Effector memory CD4-positive, alpha-beta T cell (primary cell): ENCODE data around the gene IFITM10.

ENCODE experiments used
- DNase-seq, 3 donors: peaks; one replicate each; pipeline ENCODE4 v3.0.0-alpha.2; 2020
- H3K27ac ChIP-seq: 2 replicates; pipeline ENCODE4 v1.7.0; 2013; ENCODE audit warnings: mild to moderate bottlenecking, low read length, moderate library complexity; ENCODE audit not compliant: insufficient read depth, poor library complexity, severe bottlenecking
- H3K27me3 ChIP-seq: replicated peaks from 2 replicates; pipeline ENCODE4 v1.7.0; 2013; ENCODE audit warnings: mild to moderate bottlenecking, low read length; ENCODE audit not compliant: insufficient read depth, control insufficient read depth, poor library complexity, severe bottlenecking
- H3K36me3 ChIP-seq: 2 replicates; pipeline ENCODE4 v1.7.0; 2013; ENCODE audit warnings: mild to moderate bottlenecking, low read length, moderate library complexity; ENCODE audit not compliant: control insufficient read depth, insufficient read depth
- H3K4me1 ChIP-seq: 2 replicates; pipeline ENCODE4 v1.7.0; 2013; ENCODE audit warnings: low read length, mild to moderate bottlenecking; ENCODE audit not compliant: control insufficient read depth, insufficient read depth, poor library complexity, severe bottlenecking
- H3K4me3 ChIP-seq: 2 replicates; pipeline ENCODE4 v1.7.0; 2013; ENCODE audit warnings: low read length, low read depth, mild to moderate bottlenecking; ENCODE audit not compliant: insufficient read depth, poor library complexity, severe bottlenecking
- H3K9me3 ChIP-seq: 2 replicates; pipeline ENCODE4 v1.7.0; 2013; ENCODE audit warnings: mild to moderate bottlenecking, low read length, moderate library complexity; ENCODE audit not compliant: control insufficient read depth

IFITM10 gene

DNA sequence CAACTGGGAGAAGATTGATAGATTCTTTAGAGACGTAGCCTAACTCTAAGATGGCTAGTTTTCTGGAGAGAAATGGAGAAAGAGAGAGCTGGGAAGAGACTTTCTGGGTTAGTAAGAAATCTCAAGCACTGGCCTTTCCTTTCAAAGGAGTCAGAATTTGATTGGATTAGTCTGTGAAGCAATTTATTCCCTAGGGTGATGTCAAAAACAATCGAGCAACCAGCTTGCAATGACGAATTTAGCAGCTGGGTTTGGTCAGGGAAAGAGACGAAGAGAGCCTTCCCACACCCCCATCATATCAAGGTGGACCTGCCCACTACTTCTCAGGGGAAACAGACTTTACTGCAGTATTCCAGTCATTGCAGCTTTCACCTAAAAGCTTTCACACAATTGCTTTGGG is 42.6 kb downstream of the IFITM10 start:
- no peak for DNase-seq
- peaks cover 6% of the 10 kb centered on the region for H3K4me1 ChIP-seq
- no peaks in the 10 kb centered on the region for H3K27me3 ChIP-seq
- no peaks in the 10 kb centered on the region for H3K9me3 ChIP-seq
- H3K36me3 ChIP-seq: no peaks in the 10 kb centered on the region
- no peak overlapping the region for H3K4me3 ChIP-seq
- H3K27ac ChIP-seq: no peak overlapping the region

DNA sequence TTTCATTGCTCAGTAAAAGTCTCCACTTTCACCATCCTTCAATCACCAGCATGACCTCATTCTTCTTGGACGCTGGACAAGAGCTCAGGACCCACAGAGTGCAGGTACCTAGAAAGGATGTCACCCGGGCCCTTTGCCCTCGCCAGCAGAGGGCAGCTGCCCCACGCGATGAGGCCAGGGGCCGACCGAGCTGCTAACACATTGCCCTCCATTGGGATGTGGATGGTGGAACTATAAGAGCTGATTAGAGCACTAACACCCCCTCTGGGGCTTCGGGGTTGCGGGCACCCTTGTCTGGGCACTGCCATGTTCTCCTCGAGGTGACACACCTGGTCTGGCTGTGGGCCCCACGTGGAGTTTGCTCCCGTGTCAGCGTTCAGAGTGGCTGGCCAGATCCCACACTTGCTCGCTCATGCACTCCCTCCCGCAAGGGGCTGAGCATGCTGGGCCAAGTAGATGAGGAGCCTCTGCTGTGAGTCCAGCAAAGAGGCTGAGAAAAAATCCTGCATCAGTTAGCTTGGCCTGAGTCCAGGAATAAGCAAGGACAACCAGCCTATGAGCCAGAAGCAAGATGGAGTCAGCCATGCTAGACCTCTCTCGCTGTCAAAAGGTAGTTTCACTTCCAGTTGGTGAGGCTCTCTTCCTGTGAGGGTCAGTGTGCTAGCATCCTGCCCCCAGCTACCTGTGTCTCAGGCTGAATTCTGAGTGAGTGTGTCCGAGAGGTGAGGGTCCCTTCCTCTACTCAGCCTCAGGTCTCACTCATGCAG is 43.6 kb downstream of the IFITM10 start:
- no peak overlapping the region for H3K4me3 ChIP-seq
- no peak overlapping the region for H3K27ac ChIP-seq
- H3K27me3 ChIP-seq: no peaks in the 10 kb centered on the region
- peaks cover 6% of the 10 kb centered on the region for H3K4me1 ChIP-seq
- no peak for DNase-seq
- H3K9me3 ChIP-seq: no peaks in the 10 kb centered on the region
- no peaks in the 10 kb centered on the region for H3K36me3 ChIP-seq

DNA sequence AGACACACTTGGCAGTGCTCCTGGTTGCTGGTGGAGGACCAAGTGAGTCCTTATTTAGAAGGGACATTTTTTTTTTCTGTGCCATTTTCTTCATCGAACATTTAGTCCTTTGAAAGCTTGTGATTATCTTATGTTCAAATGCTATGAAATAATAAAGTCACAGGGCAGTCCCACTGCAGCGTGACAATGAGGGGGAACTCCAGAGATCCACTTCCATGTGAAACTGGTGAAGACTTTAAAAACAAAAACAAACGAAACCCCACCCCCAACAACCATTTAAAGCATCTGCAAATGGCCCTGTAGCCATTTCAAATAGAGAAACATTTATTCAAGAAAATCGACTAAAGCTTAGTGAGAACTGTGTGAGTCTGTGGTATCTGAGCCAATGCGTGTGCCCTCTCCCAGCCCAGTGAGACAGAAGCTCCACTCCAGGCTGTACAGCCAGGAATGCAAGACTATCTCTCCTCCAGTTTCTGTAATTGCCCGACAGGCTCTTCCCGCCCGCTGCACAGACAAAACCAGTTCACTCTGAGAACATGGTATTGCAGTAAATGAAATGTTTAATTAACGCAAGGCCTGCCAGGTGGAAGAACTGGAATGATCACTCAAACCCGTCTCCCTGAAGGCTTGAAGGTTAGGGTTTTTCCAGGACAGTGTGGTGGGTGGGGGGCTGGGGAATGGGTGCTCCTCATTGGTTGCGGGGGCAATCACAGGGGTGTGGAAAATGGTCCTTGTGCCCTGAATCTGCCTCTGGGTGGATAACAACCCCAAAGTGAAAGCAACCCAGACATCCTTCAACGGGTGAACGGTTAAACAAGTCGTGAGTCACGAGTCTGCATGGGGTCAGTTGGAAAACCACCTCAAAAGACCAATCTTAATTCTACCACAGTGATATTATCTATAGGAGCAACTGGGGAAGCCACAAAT is 45.0 kb downstream of the IFITM10 start:
- no peaks in the 10 kb centered on the region for H3K36me3 ChIP-seq
- no peak overlapping the region for H3K4me3 ChIP-seq
- DNase-seq: no peak
- peaks cover 6% of the 10 kb centered on the region for H3K4me1 ChIP-seq
- H3K9me3 ChIP-seq: no peaks in the 10 kb centered on the region
- no peaks in the 10 kb centered on the region for H3K27me3 ChIP-seq
- no peak overlapping the region for H3K27ac ChIP-seq

DNA sequence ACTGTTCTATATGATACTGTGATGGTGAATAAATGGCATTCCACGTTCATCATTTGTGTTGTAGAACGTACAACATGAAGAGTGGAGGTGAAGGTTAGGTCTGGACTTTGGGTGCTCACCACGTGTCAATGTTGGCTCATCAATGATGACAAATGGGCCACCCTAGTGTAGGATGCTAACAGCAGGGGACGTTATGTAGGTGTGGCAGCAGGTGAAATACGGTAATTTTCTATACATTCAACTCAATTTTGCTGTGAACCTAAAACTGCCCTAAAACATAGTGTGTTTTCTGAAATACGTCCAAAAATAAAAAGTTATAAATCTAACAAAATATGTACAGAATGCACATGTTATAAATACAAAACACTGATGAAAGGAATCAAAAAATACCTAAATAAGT is 47.2 kb downstream of the IFITM10 start:
- peaks cover 6% of the 10 kb centered on the region for H3K4me1 ChIP-seq
- H3K27me3 ChIP-seq: no peaks in the 10 kb centered on the region
- DNase-seq: no peak
- no peak overlapping the region for H3K27ac ChIP-seq
- H3K9me3 ChIP-seq: no peaks in the 10 kb centered on the region
- no peaks in the 10 kb centered on the region for H3K36me3 ChIP-seq
- no peak overlapping the region for H3K4me3 ChIP-seq

DNA sequence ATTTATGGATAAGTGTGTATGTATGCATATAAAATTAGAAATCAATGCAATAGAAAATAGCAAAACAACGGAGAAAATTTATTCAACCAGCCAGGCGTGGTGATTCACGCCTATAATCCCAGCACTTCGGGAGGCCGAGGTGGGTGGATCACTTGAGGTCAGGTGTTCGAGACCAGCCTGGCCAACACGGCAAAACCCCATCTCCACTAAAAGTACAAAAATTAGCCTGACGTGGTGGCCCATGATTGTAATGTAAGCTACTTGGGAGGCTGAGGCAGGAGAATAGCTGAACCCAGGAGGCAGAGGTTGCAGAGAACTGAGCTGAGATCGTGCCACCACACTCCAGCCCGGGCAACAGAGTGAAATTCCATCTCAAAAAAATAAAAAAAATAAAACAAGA is 47.9 kb downstream of the IFITM10 start:
- no peak overlapping the region for H3K4me3 ChIP-seq
- DNase-seq: no peak
- peaks cover 6% of the 10 kb centered on the region for H3K4me1 ChIP-seq
- H3K36me3 ChIP-seq: no peaks in the 10 kb centered on the region
- H3K27ac ChIP-seq: no peak overlapping the region
- no peaks in the 10 kb centered on the region for H3K9me3 ChIP-seq
- H3K27me3 ChIP-seq: no peaks in the 10 kb centered on the region

DNA sequence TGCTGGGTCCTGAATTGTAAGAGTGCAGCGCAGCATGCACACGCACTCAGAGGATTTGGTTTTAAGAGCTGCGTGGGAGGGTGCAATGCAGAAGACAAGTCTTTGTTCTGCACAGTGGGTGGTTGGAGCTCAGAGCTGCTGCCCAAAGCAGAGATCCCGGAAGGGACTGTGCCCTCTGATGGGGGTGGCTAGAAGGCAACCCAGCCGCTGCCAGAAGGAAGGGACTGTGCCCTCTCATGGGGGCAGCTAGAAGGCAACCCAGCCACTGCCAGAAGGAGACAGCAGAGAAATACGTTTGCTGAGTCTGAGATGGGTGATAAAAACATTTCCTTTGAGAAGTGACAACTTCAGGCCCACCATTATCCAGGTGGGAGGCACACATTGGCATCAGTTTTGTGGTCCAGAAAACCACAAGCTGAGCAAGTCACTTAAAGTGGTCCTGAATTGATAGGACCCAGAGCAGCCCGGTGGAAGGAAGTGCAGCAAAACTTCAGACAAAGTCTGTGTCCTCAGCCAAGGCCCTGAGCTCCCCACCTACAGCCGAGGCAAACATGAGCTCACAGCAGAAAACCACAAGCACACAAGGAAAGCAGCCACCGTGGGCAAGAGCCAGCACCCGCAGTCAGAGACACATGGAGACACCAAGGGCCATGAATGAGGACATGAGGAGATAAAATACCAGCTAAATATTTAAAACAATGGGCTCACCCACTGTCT is 49.1 kb downstream of the IFITM10 start:
- H3K4me1 ChIP-seq: peaks cover 6% of the 10 kb centered on the region
- no peaks in the 10 kb centered on the region for H3K27me3 ChIP-seq
- H3K4me3 ChIP-seq: no peak overlapping the region
- no peaks in the 10 kb centered on the region for H3K36me3 ChIP-seq
- no peaks in the 10 kb centered on the region for H3K9me3 ChIP-seq
- no peak for DNase-seq
- H3K27ac ChIP-seq: no peak overlapping the region

DNA sequence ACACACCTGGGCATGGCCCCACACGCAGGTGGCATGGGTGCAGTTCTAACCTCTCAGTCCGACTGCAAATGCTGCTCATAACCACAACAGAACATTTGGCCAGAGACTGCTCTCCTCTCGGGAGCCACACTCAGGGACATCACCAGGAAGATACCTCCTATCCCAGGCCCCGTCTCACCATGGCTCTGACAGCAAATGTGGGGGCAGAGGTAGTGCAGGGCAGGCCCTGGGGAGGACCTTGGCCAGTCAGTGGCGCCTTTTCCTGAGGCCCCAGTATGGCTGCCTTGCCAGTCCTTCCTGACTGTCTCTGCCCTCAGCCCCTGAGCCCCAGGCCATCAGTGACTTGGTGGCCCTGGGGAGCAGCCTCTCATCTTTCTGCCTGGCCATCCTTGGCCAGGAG is 50.6 kb downstream of the IFITM10 start:
- Histone ChIP-seq H3K27ac (no peak overlapping the region), H3K9me3 (no peaks in the 10 kb centered on the region), H3K4me1 (no peaks in the 10 kb centered on the region), H3K27me3 (no peaks in the 10 kb centered on the region), H3K36me3 (no peaks in the 10 kb centered on the region), H3K4me3 (no peak overlapping the region)
- DNase-seq: no peak

DNA sequence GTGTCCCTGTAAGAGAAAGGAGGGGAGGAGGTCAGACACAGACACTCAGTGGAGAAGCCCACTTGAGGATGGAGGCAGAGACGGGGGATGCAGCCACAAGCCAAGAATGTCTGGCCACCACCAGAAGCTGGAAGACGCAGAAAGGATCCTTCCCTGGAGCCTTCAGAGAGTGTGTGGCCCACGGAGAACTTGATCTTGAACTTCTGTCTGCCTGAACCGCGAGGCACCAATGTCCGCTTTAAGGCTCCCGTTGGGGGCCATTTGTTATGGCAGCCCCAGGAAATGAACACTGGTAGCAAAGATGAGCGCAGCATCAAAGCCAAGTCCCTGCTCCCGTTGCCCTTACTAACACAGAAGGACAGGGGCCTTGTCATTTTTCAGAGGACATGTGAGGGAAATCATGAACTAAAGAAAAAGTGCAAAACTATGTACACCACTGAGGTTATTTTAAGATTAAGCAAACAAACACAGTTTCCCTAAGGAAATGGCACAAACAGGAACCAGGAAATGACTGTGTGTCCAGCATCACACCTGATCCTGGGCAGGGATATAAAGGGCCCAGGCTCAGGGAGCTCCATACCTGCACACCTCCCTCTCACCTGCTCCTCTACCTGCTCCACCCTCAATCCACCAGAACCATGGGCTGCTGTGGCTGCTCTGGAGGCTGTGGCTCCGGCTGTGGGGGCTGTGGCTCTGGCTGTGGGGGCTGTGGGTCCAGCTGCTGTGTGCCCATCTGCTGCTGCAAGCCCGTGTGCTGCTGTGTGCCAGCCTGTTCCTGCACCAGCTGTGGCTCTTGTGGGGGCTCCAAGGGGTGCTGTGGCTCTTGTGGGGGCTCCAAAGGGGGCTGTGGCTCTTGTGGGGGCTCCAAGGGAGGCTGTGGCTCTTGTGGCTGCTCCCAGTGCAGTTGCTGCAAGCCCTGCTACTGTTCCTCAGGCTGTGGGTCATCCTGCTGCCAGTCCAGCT is 53.5 kb downstream of the IFITM10 start, which contains the start of gene KRTAP5-6:
Gene KRTAP5-6, plus strand, starts transcription at position 588 of the 963 bp plus-strand sequence. Its CDS starts 51 bp downstream, at position 639.
- no peak for DNase-seq
- Histone ChIP-seq H3K9me3 (no peaks in the 10 kb centered on the region), H3K27me3 (peaks cover 4% of the 10 kb centered on the region), H3K4me3 (no peak within 1 kb of the TSS), H3K4me1 (peaks cover 12% of the 10 kb centered on the region), H3K36me3 (no peaks in the 10 kb centered on the region), H3K27ac (no peak within 1 kb of the TSS)

DNA sequence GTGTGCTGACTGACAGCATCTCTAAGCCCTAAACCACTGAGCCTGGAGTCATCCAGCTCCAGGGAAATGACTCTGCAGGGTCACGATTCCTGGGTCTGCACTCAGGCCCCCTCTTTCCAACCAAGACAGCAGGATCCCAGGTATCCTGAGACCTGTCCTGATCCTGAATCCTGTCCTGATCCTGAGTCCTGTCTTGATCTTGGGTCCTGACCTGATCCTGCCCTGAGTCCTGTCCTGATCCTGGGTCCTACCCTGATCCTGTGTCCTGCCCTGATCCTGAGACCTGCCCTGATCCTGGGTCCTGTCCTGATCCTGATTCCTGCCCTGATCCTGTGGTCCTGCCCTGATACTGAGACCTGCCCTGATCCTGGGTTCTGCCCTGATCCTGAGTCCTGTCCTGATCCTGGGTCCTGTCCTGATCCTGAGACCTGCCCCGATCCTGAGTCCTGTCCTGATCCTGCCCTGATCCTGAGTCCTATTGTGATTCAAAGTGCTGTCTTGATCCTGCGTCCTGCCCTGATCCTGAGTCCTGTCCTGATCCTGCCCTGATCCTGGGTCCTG is 54.8 kb downstream of the IFITM10 start:
- Histone ChIP-seq H3K9me3 (no peaks in the 10 kb centered on the region), H3K4me1 (peaks cover 12% of the 10 kb centered on the region), H3K27me3 (peaks cover 9% of the 10 kb centered on the region), H3K27ac (no peak overlapping the region), H3K4me3 (no peak overlapping the region), H3K36me3 (no peaks in the 10 kb centered on the region)
- DNase-seq: no peak
